ENCODE results near the gene TEX30.

Gene TEX30

DNA sequence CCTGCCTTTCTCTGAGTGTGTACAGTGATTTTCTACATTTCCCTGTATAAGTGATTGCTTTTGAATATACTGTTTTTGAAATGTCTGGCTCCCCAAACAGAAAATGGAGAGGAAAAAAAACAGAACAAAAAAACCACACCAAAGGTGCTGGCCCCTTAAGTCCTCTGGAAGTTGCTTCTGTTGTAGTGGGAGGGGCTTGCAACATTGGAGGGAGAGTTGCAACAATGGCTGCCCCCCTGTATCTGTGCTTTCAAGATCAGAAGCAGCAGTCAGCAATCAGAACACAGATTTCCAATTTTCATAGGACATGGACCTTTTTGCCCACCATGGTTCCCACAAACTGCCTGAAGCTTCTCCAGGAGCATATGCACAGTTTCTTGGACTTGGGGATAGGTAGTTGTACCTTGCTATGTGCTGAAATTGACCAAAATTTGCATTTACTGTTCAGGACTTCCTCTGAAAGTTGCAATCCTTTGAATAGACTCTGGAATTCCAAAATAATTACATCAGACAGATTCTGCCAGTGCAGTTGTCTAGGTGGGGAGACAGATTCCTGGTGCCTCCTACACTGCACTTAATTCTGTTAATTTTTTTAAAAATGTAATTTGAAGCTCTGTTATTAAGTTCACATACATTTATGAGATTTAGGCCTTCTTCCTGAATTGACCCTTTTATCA is 39.2 kb upstream of the TEX30 start:
- TF ChIP-seq YY1 (IDR thresholded peaks at IDR 0.05; ENCODE audit: low read depth) (0 out of 2 replicates have a peak, but pooled peaks have one; percentile 47), TEAD4 (IDR thresholded peaks at IDR 0.05) (no peak)

DNA sequence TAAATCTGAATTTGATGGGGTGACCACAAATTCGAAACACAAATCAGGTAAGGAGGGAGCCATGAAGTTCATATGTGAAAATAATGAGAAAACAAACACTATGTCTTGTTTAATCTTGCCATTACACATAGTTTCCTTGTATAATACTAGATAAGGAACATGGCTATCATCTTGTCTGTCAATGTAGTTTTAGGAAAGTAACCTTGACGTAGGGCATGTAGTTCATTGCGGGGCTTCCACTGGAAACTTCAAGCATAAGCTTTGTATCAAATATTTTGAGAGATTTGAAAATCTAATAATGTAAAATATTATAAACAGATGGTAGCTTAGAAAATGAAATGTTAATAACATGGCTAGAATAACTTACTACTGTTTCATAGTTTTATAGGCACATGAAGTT is 34.1 kb upstream of the TEX30 start:
- no peak for TF ChIP-seq CREB1 (IDR thresholded peaks at IDR 0.05; ENCODE audit: low read depth)
- TF ChIP-seq TAF1 (IDR thresholded peaks at IDR 0.05; ENCODE audit: low read depth): no peak
- no peak for TF ChIP-seq FOXM1 (IDR thresholded peaks at IDR 0.05; ENCODE audit: borderline replicate concordance, low read depth)
- TF ChIP-seq, protein P1, sequence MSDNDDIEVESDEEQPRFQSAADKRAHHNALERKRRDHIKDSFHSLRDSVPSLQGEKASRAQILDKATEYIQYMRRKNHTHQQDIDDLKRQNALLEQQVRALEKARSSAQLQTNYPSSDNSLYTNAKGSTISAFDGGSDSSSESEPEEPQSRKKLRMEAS (IDR thresholded peaks at IDR 0.05): no peak
- no peak for TF ChIP-seq TCF12 (IDR thresholded peaks at IDR 0.05; ENCODE audit: low read depth)
- TF ChIP-seq TEAD4 (IDR thresholded peaks at IDR 0.05): no peak
- TF ChIP-seq NFIC (IDR thresholded peaks at IDR 0.05): no peak

GRCh38 chr13:102805680-102806079 is 32.1 kb upstream of the TEX30 start:
- TF ChIP-seq NFIC (IDR thresholded peaks at IDR 0.05) (no peak), FOXM1 (IDR thresholded peaks at IDR 0.05; ENCODE audit: borderline replicate concordance, low read depth) (no peak), RAD21 (IDR thresholded peaks at IDR 0.05; ENCODE audit: low read depth) (no peak)

DNA sequence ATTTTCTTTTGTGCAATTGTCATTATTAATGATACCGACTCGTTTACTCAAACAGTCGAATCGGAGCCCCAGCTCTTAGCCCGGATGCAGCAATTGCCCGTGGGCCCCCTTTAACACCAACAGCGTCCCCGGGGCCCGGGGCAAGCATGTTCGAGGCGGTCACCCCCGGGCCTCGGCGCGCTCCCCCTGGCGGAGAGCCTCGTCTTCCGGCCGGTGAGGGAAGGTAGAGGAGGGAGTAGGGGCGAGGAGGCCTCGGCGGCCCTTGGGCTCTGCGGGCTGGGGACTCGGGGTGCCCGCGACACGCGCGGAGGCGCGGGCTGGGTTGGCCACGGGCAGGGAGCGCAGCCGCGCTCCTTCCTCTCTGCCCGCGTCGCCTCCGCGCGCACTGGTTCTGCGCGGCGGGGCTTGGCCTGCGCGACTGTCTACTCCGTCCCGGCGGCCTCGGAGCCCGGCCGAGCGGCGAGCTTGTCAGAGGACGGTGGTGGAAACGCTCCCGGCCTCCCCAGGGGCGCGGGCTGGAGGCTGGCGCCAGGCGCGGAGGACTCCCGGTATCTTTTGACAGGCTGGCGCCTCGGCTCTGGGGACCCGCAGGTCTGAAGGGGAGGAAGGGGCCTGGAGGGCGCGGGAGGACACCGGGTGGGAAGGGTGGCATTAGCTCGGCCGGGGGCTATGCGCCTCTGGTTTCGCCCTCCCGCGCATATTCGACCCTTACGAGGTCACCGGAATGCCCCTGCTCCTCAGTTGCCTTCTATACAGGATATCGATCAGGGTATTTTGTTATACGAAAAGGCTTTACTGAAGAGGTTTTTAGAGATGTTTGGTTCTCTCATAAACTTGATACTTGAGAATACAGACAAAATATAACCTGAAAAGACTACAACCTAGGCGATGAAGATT is 26.8 kb upstream of the TEX30 start:
- TF ChIP-seq RAD21 (IDR thresholded peaks at IDR 0.05; ENCODE audit: low read depth) (no peak), ZBTB7A (IDR thresholded peaks at IDR 0.05; ENCODE audit: low read depth) (peak; percentile 71; the same call in 1 of the 2 replicates), TAF1 (IDR thresholded peaks at IDR 0.05; ENCODE audit: low read depth) (no peak; the same call in 1 of the 2 replicates), CREB1 (IDR thresholded peaks at IDR 0.05; ENCODE audit: low read depth) (no peak), TEAD4 (IDR thresholded peaks at IDR 0.05) (no peak), NFIC (IDR thresholded peaks at IDR 0.05) (peak; percentile 40; the same call in 1 of the 2 replicates), YY1 (IDR thresholded peaks at IDR 0.05; ENCODE audit: low read depth) (0 out of 2 replicates have a peak, but pooled peaks have one; percentile 47), CEBPB (IDR thresholded peaks at IDR 0.05) (no peak)

- TF ChIP-seq NFIC (IDR thresholded peaks at IDR 0.05) (peak; percentile 82), CEBPB (IDR thresholded peaks at IDR 0.05) (no peak), CREB1 (IDR thresholded peaks at IDR 0.05; ENCODE audit: low read depth) (no peak), TCF12 (IDR thresholded peaks at IDR 0.05; ENCODE audit: low read depth) (0 out of 2 replicates have a peak, but pooled peaks have one; percentile 6)
These were observed 26.0 kb upstream of the TEX30 start for GRCh38 chr13:102799426-102800144.

- no peak for TF ChIP-seq RAD21 (IDR thresholded peaks at IDR 0.05; ENCODE audit: low read depth)
- TF ChIP-seq, protein P1 (IDR thresholded peaks at IDR 0.05): peak; percentile 42; the same call in 1 of the 2 replicates
- TF ChIP-seq TEAD4 (IDR thresholded peaks at IDR 0.05): no peak
- TF ChIP-seq NFIC (IDR thresholded peaks at IDR 0.05): 0 out of 2 replicates have a peak, but pooled peaks have one; percentile 9
- TF ChIP-seq, protein P2, sequence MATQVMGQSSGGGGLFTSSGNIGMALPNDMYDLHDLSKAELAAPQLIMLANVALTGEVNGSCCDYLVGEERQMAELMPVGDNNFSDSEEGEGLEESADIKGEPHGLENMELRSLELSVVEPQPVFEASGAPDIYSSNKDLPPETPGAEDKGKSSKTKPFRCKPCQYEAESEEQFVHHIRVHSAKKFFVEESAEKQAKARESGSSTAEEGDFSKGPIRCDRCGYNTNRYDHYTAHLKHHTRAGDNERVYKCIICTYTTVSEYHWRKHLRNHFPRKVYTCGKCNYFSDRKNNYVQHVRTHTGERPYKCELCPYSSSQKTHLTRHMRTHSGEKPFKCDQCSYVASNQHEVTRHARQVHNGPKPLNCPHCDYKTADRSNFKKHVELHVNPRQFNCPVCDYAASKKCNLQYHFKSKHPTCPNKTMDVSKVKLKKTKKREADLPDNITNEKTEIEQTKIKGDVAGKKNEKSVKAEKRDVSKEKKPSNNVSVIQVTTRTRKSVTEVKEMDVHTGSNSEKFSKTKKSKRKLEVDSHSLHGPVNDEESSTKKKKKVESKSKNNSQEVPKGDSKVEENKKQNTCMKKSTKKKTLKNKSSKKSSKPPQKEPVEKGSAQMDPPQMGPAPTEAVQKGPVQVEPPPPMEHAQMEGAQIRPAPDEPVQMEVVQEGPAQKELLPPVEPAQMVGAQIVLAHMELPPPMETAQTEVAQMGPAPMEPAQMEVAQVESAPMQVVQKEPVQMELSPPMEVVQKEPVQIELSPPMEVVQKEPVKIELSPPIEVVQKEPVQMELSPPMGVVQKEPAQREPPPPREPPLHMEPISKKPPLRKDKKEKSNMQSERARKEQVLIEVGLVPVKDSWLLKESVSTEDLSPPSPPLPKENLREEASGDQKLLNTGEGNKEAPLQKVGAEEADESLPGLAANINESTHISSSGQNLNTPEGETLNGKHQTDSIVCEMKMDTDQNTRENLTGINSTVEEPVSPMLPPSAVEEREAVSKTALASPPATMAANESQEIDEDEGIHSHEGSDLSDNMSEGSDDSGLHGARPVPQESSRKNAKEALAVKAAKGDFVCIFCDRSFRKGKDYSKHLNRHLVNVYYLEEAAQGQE (IDR thresholded peaks at IDR 0.05; ENCODE audit: low read depth): no peak
- no peak for TF ChIP-seq ZBTB7A (IDR thresholded peaks at IDR 0.05; ENCODE audit: low read depth)
- TF ChIP-seq USF1 (IDR thresholded peaks at IDR 0.05): peak; percentile 83
- no peak for TF ChIP-seq EP300 (IDR thresholded peaks at IDR 0.05; ENCODE audit: borderline replicate concordance)
- TF ChIP-seq CREB1 (IDR thresholded peaks at IDR 0.05; ENCODE audit: low read depth): peak; percentile 81
- no peak for TF ChIP-seq YY1 (IDR thresholded peaks at IDR 0.05; ENCODE audit: low read depth)
- TF ChIP-seq EGR1 (IDR thresholded peaks at IDR 0.05): no peak
- peak; percentile 45; the same call in 1 of the 2 replicates for TF ChIP-seq TAF1 (IDR thresholded peaks at IDR 0.05; ENCODE audit: low read depth)
- no peak for TF ChIP-seq FOXM1 (IDR thresholded peaks at IDR 0.05; ENCODE audit: borderline replicate concordance, low read depth)
- peak; percentile 43; the same call in 1 of the 2 replicates for TF ChIP-seq TCF12 (IDR thresholded peaks at IDR 0.05; ENCODE audit: low read depth)
- TF ChIP-seq CEBPB (IDR thresholded peaks at IDR 0.05): no peak
These were observed 25.2 kb upstream of the TEX30 start, which contains the start of the genes BIVM and POGLUT2 for GRCh38 chr13:102798581-102799425. TSS of gene BIVM (plus strand) at chr13:102799119. CDS start at chr13:102807268, 8,149 bp downstream. TSS of gene POGLUT2 (minus strand) at chr13:102798976. CDS start at chr13:102798670, 306 bp downstream.
